CD14-positive monocyte (primary cell): Measurements from ENCODE around the gene RAB3C. TPM values are rescaled to one million over a fixed set of nuclear protein-coding genes. Genes with fewer than 3 reads are reported as not detected.

Source experiments
- DNase-seq, 3 donors: peaks; one replicate each; pipeline ENCODE4 v3.0.0-alpha.2; 2011 to 2022
- H2AFZ ChIP-seq: 2 replicates; pipeline ENCODE4 v1.6.0; 2012; ENCODE audit warnings: mild to moderate bottlenecking, low read depth, low read length, inconsistent platforms; ENCODE audit not compliant: insufficient read depth, poor library complexity, severe bottlenecking
- H3K27ac ChIP-seq, 2 donors: 1 replicate in 1 of 2; 2 replicates in 1 of 2; pipeline ENCODE4 v1.5.1; 2012 to 2013; ENCODE audit warnings: low read length in 2 of 2, control low read depth in 1 of 2, inconsistent platforms in 1 of 2, low read depth in 1 of 2, mild to moderate bottlenecking in 1 of 2
- H3K27me3 ChIP-seq, 2 donors: one replicate each; pipeline versions ENCODE4 v1.6.0 to v1.6.1; 2011 to 2013; ENCODE audit warnings: low read length in 2 of 2; ENCODE audit not compliant: control insufficient read depth in 2 of 2, insufficient read depth in 2 of 2
- H3K36me3 ChIP-seq, 2 donors: replicated peaks in 1 of 2; 1 replicate in 1 of 2; 2 replicates in 1 of 2; pipeline versions ENCODE4 v1.5.1 to v1.6.1; 2012 to 2013; ENCODE audit warnings: low read length in 2 of 2, control low read depth in 1 of 2, inconsistent platforms in 1 of 2, mild to moderate bottlenecking in 1 of 2; ENCODE audit not compliant: insufficient read depth in 2 of 2, control insufficient read depth in 1 of 2
- H3K4me1 ChIP-seq, 2 donors: 1 replicate in 1 of 2; 2 replicates in 1 of 2; pipeline versions ENCODE4 v1.5.1 to v1.6.1; 2012 to 2013; ENCODE audit warnings: low read length in 2 of 2, control low read depth in 1 of 2, inconsistent platforms in 1 of 2, mild to moderate bottlenecking in 1 of 2, moderate library complexity in 1 of 2; ENCODE audit not compliant: insufficient read depth in 2 of 2, control insufficient read depth in 1 of 2
- H3K4me2 ChIP-seq: replicated peaks from 2 replicates; pipeline ENCODE3; 2012; ENCODE audit warnings: low read length, moderate library complexity, mild to moderate bottlenecking; ENCODE audit not compliant: poor library complexity, severe bottlenecking; ENCODE audit errors: extremely low read depth
- H3K4me3 ChIP-seq, 3 experiments: fragments of 200-600 bp in 1 of 3; sonication (generic) in 1 of 3; replicated peaks in 1 of 3; 1 replicate in 2 of 3; 2 replicates in 1 of 3; pipeline ENCODE4 v1.5.1; 2011 to 2013; ENCODE audit warnings: low read length in 3 of 3, mild to moderate bottlenecking in 3 of 3, control low read depth in 2 of 3, low read depth in 2 of 3, inconsistent platforms in 1 of 3, moderate library complexity in 1 of 3
- H3K79me2 ChIP-seq: 2 replicates; pipeline ENCODE4 v1.6.0; 2012; ENCODE audit warnings: mild to moderate bottlenecking, control low read depth, inconsistent platforms, low read length, moderate library complexity; ENCODE audit not compliant: insufficient read depth
- H3K9ac ChIP-seq: 2 replicates; pipeline ENCODE4 v1.6.0; 2017; ENCODE audit warnings: low read length, mild to moderate bottlenecking; ENCODE audit not compliant: insufficient read depth, poor library complexity, severe bottlenecking
- H3K9me3 ChIP-seq, 2 donors: replicated peaks in 1 of 2; 1 replicate in 1 of 2; 2 replicates in 1 of 2; pipeline versions ENCODE4 v1.5.1 to v1.6.1; 2012 to 2013; ENCODE audit warnings: low read length in 2 of 2, control low read depth in 1 of 2; ENCODE audit not compliant: control insufficient read depth in 1 of 2, insufficient read depth in 1 of 2
- H4K20me1 ChIP-seq: 2 replicates; pipeline ENCODE4 v1.6.0; 2012; ENCODE audit warnings: mild to moderate bottlenecking, low read length, control low read depth, moderate library complexity; ENCODE audit not compliant: insufficient read depth
- H3K27ac Mint-ChIP-seq, 7 donors: one replicate each; pipeline ENCODE4 v1.8.0; 2020; ENCODE audit warnings: mild to moderate bottlenecking in 7 of 7, mixed read lengths in 7 of 7, moderate library complexity in 6 of 7, inconsistent platforms in 2 of 7
- H3K27me3 Mint-ChIP-seq, 3 donors: one replicate each; pipeline ENCODE4 v1.8.0; 2021 to 2022; ENCODE audit warnings: low read depth in 3 of 3, mild to moderate bottlenecking in 3 of 3, mixed read lengths in 3 of 3, moderate library complexity in 3 of 3, inconsistent platforms in 1 of 3
- H3K36me3 Mint-ChIP-seq, 2 donors: one replicate each; pipeline ENCODE4 v1.8.0; 2020; ENCODE audit warnings: mixed read lengths in 2 of 2, inconsistent platforms in 1 of 2, mild to moderate bottlenecking in 1 of 2
- H3K4me1 Mint-ChIP-seq: one replicate; pipeline ENCODE4 v1.8.0; 2020; ENCODE audit warnings: mild to moderate bottlenecking, mixed read lengths
- H3K4me3 Mint-ChIP-seq, 2 donors: one replicate each; pipeline ENCODE4 v1.8.0; 2020; ENCODE audit warnings: mild to moderate bottlenecking in 2 of 2, mixed read lengths in 2 of 2, moderate library complexity in 1 of 2
- H3K9me3 Mint-ChIP-seq, 7 donors: one replicate each; pipeline ENCODE4 v1.8.0; 2020 to 2022; ENCODE audit warnings: mixed read lengths in 7 of 7, mild to moderate bottlenecking in 6 of 7, moderate library complexity in 6 of 7, inconsistent platforms in 2 of 7
- CTCF ChIP-seq: fragments of 200-600 bp; IDR thresholded peaks from one replicate; pipeline ENCODE4 v1.8.0; 2022; ENCODE audit warnings: antibody characterized with exemption, mild to moderate bottlenecking
- WGBS: methylation state at CpG from one replicate; pipeline ENCODE4 v1.1.5; 2013; ENCODE audit warnings: missing lambda C conversion rate; ENCODE audit not compliant: insufficient coverage; 5-methylcytosine and 5-hydroxymethylcytosine counted together
- intact Hi-C, 2 donors: fragments of 100-400 bp; cut with micrococcal nuclease; formaldehyde crosslinking; loops; one replicate each; pipeline versions ENCODE4 v1.15.0 to v1.15.1; 2023
- polyA plus RNA-seq, 3 donors: library from polyadenylated mRNA; depleted of rRNA in 1 of 3; unstranded in 2 of 3; stranded (reverse) in 1 of 3; fragments of 300-500 nt in 2 of 3; fragments of >200 nt in 1 of 3; fragmentation: Illumina TruSeq in 2 of 3; gene quantifications; 1 replicate in 2 of 3; 2 replicates in 1 of 3; pipeline ENCODE4 v1.2.3, GENCODE V29; 2012 to 2021

RAB3C gene
- polyA plus RNA-seq, 3 donors: under 0.01 to 0.81 TPM; not detected in 1

GRCh38 chr5:58542709-58543108 lies 40.2 kb upstream of the RAB3C start:
- H3K4me1 Mint-ChIP-seq: peaks cover 57% of the 10 kb centered on the region
- Histone ChIP-seq H4K20me1 (no peaks in the 10 kb centered on the region), H3K4me3 (no peak overlapping the region), H3K9me3 (no peaks in the 10 kb centered on the region), H3K36me3 (no peaks in the 10 kb centered on the region), H3K27ac (peak overlapping the region in 1 of 2 donors; percentile 87), H3K4me1 (peaks cover 49 to 53% of the 10 kb centered on the region in 2 donors), H3K27me3 (no peaks in the 10 kb centered on the region), H3K4me2 (no peak overlapping the region), H3K9ac (no peak overlapping the region), H3K79me2 (no peaks in the 10 kb centered on the region), H2AFZ (no peak overlapping the region)
- no peaks in the 10 kb centered on the region for H3K27me3 Mint-ChIP-seq
- peak in 1 of 3 donors; percentile 3 for DNase-seq
- peak overlapping the region; percentile 92 to 98 (median 93) for H3K27ac Mint-ChIP-seq
- H3K9me3 Mint-ChIP-seq: peaks cover 13 to 36% (median 29%) of the 10 kb centered on the region in 7 donors
- H3K36me3 Mint-ChIP-seq: peaks cover 9 to 13% of the 10 kb centered on the region in 2 donors
- intact Hi-C loops: loop anchor here in 1 of 2 donors (5.0 kb wide), 1 partner anchor 35 kb away; no protein-coding TSS in a partner anchor
- no peak for TF ChIP-seq CTCF
- no CpG with 5 or more reads among the region's 1 CpG for WGBS
- H3K4me3 Mint-ChIP-seq: no peak overlapping the region

DNA sequence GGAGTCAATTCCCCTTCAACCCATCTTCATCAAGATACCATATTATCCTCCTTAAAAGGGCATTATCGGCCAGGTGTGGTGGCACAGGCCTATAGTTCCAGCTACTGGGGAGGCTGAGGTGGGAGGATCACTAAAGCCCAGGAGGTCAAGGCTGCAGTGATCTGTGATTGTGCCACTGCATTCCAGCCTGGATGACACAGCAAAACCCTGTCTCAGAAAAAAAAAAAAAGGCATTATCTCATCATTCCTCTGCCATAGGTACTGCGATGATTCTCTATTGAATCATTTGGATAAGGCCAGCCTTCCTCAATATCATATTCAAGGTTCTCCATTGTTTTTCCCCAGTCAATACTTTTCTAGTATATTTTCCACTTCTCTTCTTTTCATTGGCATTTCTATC lies 39.2 kb upstream of the RAB3C start:
- H3K4me1 ChIP-seq: peaks cover 49 to 53% of the 10 kb centered on the region in 2 donors
- no peak overlapping the region for H2AFZ ChIP-seq
- H3K27me3 ChIP-seq: no peaks in the 10 kb centered on the region
- no peaks in the 10 kb centered on the region for H3K79me2 ChIP-seq
- intact Hi-C loops: loop anchor here in 1 of 2 donors (5.0 kb wide), 1 partner anchor 36 kb away; no protein-coding TSS in a partner anchor
- no peaks in the 10 kb centered on the region for H3K36me3 ChIP-seq
- H3K9ac ChIP-seq: no peak overlapping the region
- Mint-ChIP-seq H3K9me3 (peaks cover 13 to 33% (median 25%) of the 10 kb centered on the region in 7 donors), H3K27ac (peak overlapping the region; percentile 92 to 98 (median 93)), H3K4me3 (peak overlapping the region in 1 of 2 donors; percentile 65), H3K4me1 (peaks cover 57% of the 10 kb centered on the region), H3K27me3 (no peaks in the 10 kb centered on the region), H3K36me3 (peaks cover 9 to 12% of the 10 kb centered on the region in 2 donors)
- no CpG with 5 or more reads among the region's 2 CpGs for WGBS
- H4K20me1 ChIP-seq: no peaks in the 10 kb centered on the region
- peak overlapping the region; percentile 73 to 87 for H3K27ac ChIP-seq
- TF ChIP-seq CTCF: no peak
- H3K4me2 ChIP-seq: peak overlapping the region; percentile 72
- H3K4me3 ChIP-seq: peak overlapping the region in 1 of 3 experiments; percentile 55
- no peaks in the 10 kb centered on the region for H3K9me3 ChIP-seq
- peak; percentile 39 to 80 (median 59) for DNase-seq
